Dermis blood vessel endothelial cell (primary cell): ENCODE results near the gene SH3RF3. TPM values are rescaled to one million over a fixed set of nuclear protein-coding genes. Genes with fewer than 3 reads are reported as not detected.

Experiments
- DNase-seq: peaks from one replicate; pipeline ENCODE4 v3.0.0; 2010
- total RNA-seq: library from RNA; depleted of rRNA; stranded (reverse); fragments of >200 nt; gene quantifications from 2 replicates; pipeline ENCODE4 v1.2.3, GENCODE V29; 2014

Gene SH3RF3
- total RNA-seq, 1 donor from 2014 or later: 7.7 TPM

DNA sequence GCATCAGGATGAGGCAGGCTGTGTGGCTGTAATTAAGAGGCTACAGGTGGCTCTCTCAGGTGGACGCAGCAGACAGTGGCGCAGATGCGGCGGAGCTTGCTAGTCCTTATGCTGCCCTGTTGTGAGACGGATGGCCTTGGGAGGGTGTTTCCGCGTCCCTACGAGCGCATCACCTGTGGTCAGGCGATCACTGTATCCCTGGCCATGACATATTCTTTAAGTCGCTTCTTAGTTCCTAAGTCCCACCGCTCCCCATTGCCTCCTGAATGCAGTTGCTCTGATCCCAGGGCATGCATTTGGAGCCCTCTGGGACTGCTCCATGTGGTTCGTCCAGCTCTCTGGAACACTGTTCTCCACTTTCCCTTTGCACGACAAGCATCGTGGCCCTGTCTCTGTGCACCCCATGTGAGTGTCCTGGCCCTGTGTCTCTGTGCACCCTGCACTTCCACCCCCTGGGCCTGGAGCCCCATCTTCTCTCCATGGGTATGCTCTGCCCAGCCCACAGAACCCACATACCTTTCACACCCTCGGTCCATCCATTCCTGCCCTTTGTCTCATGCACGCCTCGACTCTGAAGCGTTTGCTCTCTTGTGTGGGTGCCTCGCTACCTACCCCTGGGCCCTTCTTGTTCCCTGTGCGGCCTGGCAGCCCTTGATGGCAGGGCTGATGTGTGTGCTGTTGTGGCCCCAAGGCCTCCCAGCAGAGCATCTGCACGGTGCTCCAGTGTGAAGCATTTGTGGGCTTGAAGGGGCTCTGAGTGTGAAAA is 74.4 kb downstream of the SH3RF3 start:
- DNase-seq: no peak

DNA sequence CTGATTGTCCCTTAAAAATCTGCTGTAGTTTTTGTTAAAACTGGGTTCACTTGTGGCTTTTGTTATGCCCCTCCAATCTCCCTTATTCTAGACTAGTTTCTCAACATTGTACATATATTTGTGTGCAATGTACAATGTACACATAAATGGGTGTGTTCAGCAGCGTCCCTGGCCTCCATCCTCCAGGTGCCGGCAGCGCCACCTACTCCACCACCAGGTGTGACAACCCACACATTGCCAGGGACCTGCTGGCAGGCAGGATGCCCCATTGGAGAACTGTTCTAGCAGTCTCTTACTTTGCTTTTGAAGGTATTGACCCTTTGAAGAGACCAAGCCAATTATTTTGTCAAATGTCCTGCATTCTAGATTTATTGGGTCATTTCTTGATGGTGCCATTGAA is 75.4 kb downstream of the SH3RF3 start:
- DNase-seq: no peak

GRCh38 chr2:109205447-109205846 is 76.4 kb downstream of the SH3RF3 start:
- DNase-seq: no peak

DNA sequence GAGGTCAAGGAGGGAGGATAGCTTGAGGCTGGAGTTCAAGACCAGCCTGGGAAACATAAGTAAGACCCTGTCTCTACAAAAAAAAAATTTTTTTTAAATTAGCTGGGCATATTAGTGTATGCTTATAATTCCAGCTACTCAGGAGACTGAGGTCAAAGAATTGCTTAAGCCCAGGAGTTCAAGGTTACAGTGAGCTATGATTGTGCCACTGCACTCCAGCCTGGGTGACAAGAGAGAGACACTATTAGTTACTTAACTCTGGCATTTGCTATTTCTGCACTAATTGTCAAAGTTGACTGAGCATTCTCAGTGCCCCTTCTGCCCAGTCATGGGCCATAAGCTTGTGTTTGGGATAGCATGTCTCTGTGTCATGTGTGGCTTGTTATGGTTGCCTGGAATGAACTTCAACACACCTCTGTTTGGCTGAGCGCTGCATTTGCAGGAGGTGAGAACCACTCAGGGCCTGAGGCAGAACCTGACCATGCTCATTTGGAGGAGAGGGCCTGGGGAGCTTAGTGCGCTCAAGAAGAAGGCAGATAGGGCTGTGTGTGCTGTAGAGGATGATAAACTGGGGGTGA is 77.7 kb downstream of the SH3RF3 start:
- no peak for DNase-seq

- no peak for DNase-seq
Observed at GRCh38 chr2:109207176-109207575, 78.2 kb downstream of the SH3RF3 start.

GRCh38 chr2:109208071-109208950 is 79.3 kb downstream of the SH3RF3 start:
- peak; percentile 27 for DNase-seq

DNA sequence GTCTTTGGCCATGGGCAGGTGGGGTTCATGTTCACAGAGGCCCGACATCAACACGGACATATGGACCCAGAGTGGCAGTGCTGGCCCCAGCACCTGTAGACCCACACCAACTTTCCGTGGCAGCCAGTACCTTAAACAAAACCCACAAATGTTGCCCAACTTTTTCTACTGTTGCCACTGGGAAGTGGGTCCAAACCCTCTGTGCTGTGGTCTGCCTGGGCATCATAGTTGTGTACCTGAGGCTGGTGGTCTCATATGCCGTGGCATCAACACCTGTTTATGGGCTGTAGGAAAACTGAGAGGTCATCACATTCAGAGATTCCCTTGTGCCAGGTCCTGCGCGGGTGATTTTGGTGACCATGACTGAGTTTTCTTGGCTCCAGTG is 79.9 kb downstream of the SH3RF3 start:
- no peak for DNase-seq

- peak; percentile 85 for DNase-seq
Observed at GRCh38 chr2:109209412-109209811, 80.4 kb downstream of the SH3RF3 start.

DNA sequence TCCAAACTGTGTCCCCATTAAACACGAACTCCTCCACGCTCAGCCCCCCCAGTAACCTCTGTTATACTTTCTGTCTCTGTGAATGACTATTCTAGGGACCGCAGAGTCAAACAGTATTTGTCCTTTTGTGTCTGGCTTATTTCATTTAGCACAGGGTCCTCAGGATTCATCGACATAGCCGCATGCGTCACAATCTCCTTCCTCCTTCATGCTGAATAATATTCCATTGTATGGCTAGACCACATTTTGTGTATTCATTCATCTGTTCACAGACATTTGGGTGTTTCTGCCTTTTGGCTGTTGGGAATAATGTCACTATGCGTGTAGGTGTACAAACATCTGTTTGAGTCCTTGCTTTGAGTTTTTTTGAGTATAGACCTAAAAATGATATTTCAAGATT is 80.9 kb downstream of the SH3RF3 start:
- DNase-seq: peak; percentile 72

- peak; percentile 30 for DNase-seq
Observed at GRCh38 chr2:109210431-109211200, 81.6 kb downstream of the SH3RF3 start.

GRCh38 chr2:109211315-109211714 is 82.3 kb downstream of the SH3RF3 start:
- DNase-seq: no peak

- no peak for DNase-seq
Observed at GRCh38 chr2:109212836-109213563, 84.0 kb downstream of the SH3RF3 start.

DNA sequence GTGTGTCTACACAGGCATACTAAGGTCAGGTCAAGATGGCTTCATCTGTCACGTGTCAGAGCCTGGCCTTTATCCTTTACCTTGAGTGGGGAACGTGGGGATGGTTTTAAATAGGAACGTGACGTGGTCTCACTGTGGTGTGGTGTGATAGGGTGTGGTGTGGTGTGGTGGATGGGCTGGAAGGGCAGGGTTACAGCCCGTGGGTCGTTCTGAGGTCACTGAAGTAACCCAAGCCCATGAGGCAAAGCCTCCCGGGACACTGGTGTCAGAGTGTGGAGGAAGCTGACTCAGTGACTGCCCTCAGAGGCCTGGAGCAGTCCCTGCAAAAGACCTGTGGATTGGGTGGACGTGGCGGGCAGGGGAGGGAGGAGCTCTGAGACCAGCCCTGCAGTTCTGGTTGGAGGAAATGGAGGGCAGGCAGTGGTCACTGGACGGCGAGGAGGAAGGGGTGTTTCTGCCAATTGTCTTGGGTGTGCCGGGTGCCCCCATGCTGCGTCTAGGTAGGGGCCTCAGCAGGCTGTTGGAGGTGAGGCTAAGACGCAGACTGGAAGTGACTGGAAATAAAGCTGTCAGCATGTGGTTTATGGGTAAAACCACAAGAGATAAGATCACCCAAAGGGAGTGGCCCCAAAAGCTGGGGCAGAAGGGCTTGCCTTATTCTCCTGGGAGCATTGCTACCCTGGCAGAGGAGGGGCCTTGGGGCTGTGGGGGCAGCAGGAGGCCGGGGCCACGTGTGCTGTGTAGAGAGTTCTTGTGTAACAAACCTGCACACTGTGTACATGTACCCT is 84.8 kb downstream of the SH3RF3 start:
- DNase-seq: peak; percentile 78

DNA sequence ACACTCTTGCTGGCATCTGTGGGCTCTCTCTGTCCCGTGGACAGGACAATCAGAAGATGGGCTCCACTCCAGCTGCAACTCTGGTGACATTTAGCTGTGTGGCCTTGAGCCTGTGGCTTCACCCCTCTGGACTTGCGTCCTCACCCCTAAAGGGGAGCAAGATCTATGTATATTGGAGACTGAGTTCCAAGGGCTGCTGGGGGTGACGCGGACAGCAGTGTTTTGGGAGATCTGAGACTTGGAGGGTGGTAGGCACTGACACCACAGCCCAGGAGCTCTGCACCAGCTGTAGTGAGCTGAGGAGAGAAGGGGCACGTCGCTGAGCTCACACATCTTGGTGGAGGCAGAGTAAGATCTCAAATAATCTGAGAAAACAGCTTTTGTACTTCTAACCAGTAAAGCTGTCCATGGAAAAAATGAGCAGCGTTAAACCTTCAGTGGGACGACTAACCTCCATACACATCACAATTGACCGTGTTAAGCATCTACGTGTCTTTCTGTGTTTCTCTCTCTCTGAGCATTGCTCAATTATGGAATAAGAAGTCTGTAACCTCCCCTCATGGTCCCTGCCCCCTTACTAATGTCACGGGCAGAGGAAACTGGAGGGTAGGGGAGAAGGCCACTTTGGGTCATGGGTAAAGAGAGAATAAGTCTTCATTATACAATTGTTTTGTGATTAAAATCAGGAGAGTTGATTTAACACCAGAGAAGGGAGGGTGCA is 85.8 kb downstream of the SH3RF3 start:
- no peak for DNase-seq

DNA sequence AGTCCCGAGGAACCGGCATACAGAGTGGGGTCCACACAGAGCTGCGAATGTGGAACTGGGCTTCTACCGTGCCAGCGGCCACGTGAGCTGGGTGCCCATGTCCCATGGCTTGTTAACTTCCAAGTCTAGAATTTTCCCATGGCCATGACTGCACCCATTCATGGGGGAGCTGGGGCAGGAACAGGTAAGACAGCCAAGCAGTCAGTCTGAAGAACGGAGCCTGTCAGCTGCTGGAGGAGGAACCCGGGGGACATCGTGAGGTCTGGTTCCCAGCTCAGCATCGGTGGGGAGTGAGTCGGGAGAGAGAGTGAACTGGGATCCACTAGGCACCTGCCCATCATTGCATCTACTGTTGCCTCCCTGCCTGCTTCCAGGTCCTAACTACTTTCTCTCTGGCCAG is 86.9 kb downstream of the SH3RF3 start:
- no peak for DNase-seq

- no peak for DNase-seq
Observed at GRCh38 chr2:109216332-109216731, 87.3 kb downstream of the SH3RF3 start.

- peak; percentile 90 for DNase-seq
Observed at GRCh38 chr2:109217362-109218086, 88.5 kb downstream of the SH3RF3 start.

DNA sequence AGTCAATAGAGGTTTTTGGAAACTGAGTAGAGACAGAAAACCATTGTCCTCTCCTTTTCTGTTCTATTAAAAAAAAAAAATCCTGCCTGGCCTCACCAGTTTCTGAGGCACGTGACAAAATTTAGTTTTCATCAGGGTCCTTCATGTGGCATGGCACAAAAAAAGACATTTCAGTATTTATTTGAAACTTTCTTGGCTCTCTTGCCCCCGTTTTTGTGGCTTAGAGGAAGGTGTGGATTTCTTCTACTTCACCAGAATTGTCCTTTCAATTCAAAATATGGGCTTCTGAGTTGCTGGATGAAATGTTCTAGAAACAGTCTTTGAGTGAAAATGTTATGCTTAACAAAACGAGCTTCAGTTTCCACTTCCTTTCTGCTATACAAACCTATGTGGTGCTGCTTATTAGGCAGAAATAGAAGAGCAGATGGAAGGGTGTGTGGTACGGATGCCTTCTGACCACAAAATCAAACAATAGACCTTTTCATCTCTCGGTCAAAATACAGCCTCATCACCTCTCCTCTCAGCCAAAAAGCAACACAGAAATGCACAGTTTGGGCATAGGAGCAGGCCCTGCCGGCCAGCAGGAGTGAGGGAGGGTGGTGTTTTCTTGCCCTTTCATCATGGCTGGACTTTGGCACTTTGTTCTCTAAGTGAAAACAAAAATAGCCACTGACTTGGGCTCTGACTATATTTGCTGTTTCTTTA is 89.2 kb downstream of the SH3RF3 start:
- DNase-seq: no peak

- no peak for DNase-seq
Observed at GRCh38 chr2:109218792-109219126, 89.8 kb downstream of the SH3RF3 start.
